ENCODE results near the gene SPATA25.

SPATA25 gene

GRCh38 chr20:45857114-45857881 is 30.1 kb downstream of the SPATA25 start, which contains the start of the genes ACOT8 and ZSWIM3:
Gene ACOT8, minus strand, starts transcription at chr20:45857392. Its CDS starts 77 bp downstream, at chr20:45857315.
Gene ZSWIM3, plus strand, starts transcription at chr20:45857614. Its CDS starts 212 bp downstream, at chr20:45857826.
- Histone ChIP-seq H3K9me3 (ENCODE audit: severe bottlenecking) (no peaks in the 10 kb centered on the region), H3K27ac (peak within 1 kb of the TSS; percentile 70), H3K27me3 (ENCODE audit: insufficient read depth, low read depth, severe bottlenecking) (no peaks in the 10 kb centered on the region), H3K36me3 (no peaks in the 10 kb centered on the region), H3K4me3 (ENCODE audit: low read depth, low read length) (peak within 1 kb of the TSS; percentile 76)
- peak; percentile 98 for DNase-seq
- no peak for TF ChIP-seq CTCF (IDR thresholded peaks at IDR 0.05; ENCODE audit: low read depth, low read length)

GRCh38 chr20:45853484-45853883 is 33.9 kb downstream of the SPATA25 start:
- Histone ChIP-seq H3K9me3 (ENCODE audit: severe bottlenecking) (no peaks in the 10 kb centered on the region), H3K4me3 (ENCODE audit: low read depth, low read length) (no peak overlapping the region), H3K27ac (no peak overlapping the region), H3K27me3 (ENCODE audit: insufficient read depth, low read depth, severe bottlenecking) (no peaks in the 10 kb centered on the region), H3K36me3 (no peaks in the 10 kb centered on the region; the same call in 1 of the 2 replicates)
- TF ChIP-seq CTCF (IDR thresholded peaks at IDR 0.05; ENCODE audit: low read depth, low read length): no peak
- DNase-seq: no peak

- no peaks in the 10 kb centered on the region for H3K9me3 ChIP-seq (ENCODE audit: severe bottlenecking)
- TF ChIP-seq CTCF (IDR thresholded peaks at IDR 0.05; ENCODE audit: low read depth, low read length): no peak
- H3K27me3 ChIP-seq (ENCODE audit: insufficient read depth, low read depth, severe bottlenecking): no peaks in the 10 kb centered on the region
- no peaks in the 10 kb centered on the region; the same call in 1 of the 2 replicates for H3K36me3 ChIP-seq
- no peak overlapping the region for H3K4me3 ChIP-seq (ENCODE audit: low read depth, low read length)
- no peak overlapping the region for H3K27ac ChIP-seq
- no peak for DNase-seq
These were observed 35.1 kb downstream of the SPATA25 start for GRCh38 chr20:45852326-45852725.

- H3K27ac ChIP-seq: no peak overlapping the region
These were observed 35.9 kb downstream of the SPATA25 start for GRCh38 chr20:45851501-45851900.

GRCh38 chr20:45850926-45851325 is 36.5 kb downstream of the SPATA25 start:
- Histone ChIP-seq H3K4me3 (ENCODE audit: low read depth, low read length) (no peak overlapping the region), H3K27me3 (ENCODE audit: insufficient read depth, low read depth, severe bottlenecking) (no peaks in the 10 kb centered on the region), H3K27ac (no peak overlapping the region), H3K9me3 (ENCODE audit: severe bottlenecking) (no peaks in the 10 kb centered on the region), H3K36me3 (peaks cover 8% of the 10 kb centered on the region)
- TF ChIP-seq CTCF (IDR thresholded peaks at IDR 0.05; ENCODE audit: low read depth, low read length): no peak
- DNase-seq: no peak

More at GRCh38 chr20:45851501-45851900, 35.9 kb downstream of the SPATA25 start:
- DNase-seq: no peak
- Histone ChIP-seq H3K9me3 (ENCODE audit: severe bottlenecking) (no peaks in the 10 kb centered on the region), H3K4me3 (ENCODE audit: low read depth, low read length) (no peak overlapping the region), H3K27me3 (ENCODE audit: insufficient read depth, low read depth, severe bottlenecking) (no peaks in the 10 kb centered on the region), H3K36me3 (peaks cover 4% of the 10 kb centered on the region)
- TF ChIP-seq CTCF (IDR thresholded peaks at IDR 0.05; ENCODE audit: low read depth, low read length): no peak
